C4-2B (cell line): Measurements from ENCODE around the gene GRIA1.

Source experiments
- CTCF ChIP-seq: fragments of 450-650 bp; conservative IDR thresholded peaks from 2 replicates; pipeline ENCODE4 v1.5.1; 2017; ENCODE audit warnings: mild to moderate bottlenecking
- ZFX ChIP-seq: fragments of 450-650 bp; IDR thresholded peaks from 2 replicates; pipeline ENCODE4 v1.6.1; 2017

- TF ChIP-seq CTCF (no peak), ZFX (no peak)
Measured at GRCh38 chr5:153491038-153491744, 721 bp downstream of the GRIA1 start.
